BLaER1 treated with 17β-estradiol and CSF1 and Interleukin-3, amounts not matched to agents 10 nM and 100 nM (cell line): ENCODE results near the gene AKR1B1.

ENCODE experiments used
- H3K27ac ChIP-seq, 11 experiments: shearing (Covaris generic); formaldehyde crosslinking; 2 replicates each; pipeline ENCODE4 v1.8.1; 2022
- H3K27me3 ChIP-seq, 11 experiments: shearing (Covaris generic); formaldehyde crosslinking; 2 replicates each; pipeline ENCODE4 v1.8.1; 2022
- H3K36me3 ChIP-seq, 11 experiments: shearing (Covaris generic); formaldehyde crosslinking; 2 replicates each; pipeline ENCODE4 v1.8.1; 2022
- H3K4me1 ChIP-seq, 10 experiments: shearing (Covaris generic); formaldehyde crosslinking; 2 replicates each; pipeline ENCODE4 v1.8.1; 2022
- H3K4me2 ChIP-seq, 11 experiments: shearing (Covaris generic); formaldehyde crosslinking; 2 replicates each; pipeline ENCODE4 v1.8.1; 2022
- H3K4me3 ChIP-seq, 10 experiments: shearing (Covaris generic); formaldehyde crosslinking; 2 replicates each; pipeline ENCODE4 v1.8.1; 2022
- H3K9ac ChIP-seq, 11 experiments: shearing (Covaris generic); formaldehyde crosslinking; 2 replicates each; pipeline ENCODE4 v1.8.1; 2022
- H3K9me3 ChIP-seq, 11 experiments: shearing (Covaris generic); formaldehyde crosslinking; replicated peaks in 1 of 11; 2 replicates each; pipeline ENCODE4 v1.8.1; 2022
- H4K20me1 ChIP-seq, 11 experiments: shearing (Covaris generic); formaldehyde crosslinking; 2 replicates each; pipeline ENCODE4 v1.8.1; 2022
- Cebpa-rat ChIP-seq, 11 experiments: shearing (Covaris generic); IDR thresholded peaks; 2 replicates each; pipeline ENCODE4 v1.8.1; 2022

Gene AKR1B1

GRCh38 chr7:134444961-134445315, 14.0 kb downstream of the AKR1B1 start:
- Histone ChIP-seq H3K4me2 (peak overlapping the region in 3 of 11 experiments; percentile 35 to 58 (median 54); a peak in 5 of 22 replicates), H3K27ac (peak overlapping the region in 3 of 11 experiments; percentile 3 to 17 (median 12); a peak in 3 of 22 replicates), H3K27me3 (no peaks in the 10 kb centered on the region), H3K36me3 (peaks cover 97 to 100% (median 99%) of the 10 kb centered on the region in 11 experiments), H3K9me3 (peaks cover 0 to 6% (median 0%) of the 10 kb centered on the region in 11 experiments; a peak in 2 of 22 replicates), H3K9ac (peak overlapping the region in 1 of 11 experiments; percentile 30; a peak in 3 of 22 replicates), H3K4me3 (no peak overlapping the region), H3K4me1 (peaks cover 5 to 46% (median 28%) of the 10 kb centered on the region in 10 experiments; a peak in 17 of 20 replicates), H4K20me1 (peaks cover 0 to 4% (median 0%) of the 10 kb centered on the region in 11 experiments; a peak in 2 of 22 replicates)
- no peak for TF ChIP-seq Cebpa-rat (IDR thresholded peaks at IDR 0.05)

DNA sequence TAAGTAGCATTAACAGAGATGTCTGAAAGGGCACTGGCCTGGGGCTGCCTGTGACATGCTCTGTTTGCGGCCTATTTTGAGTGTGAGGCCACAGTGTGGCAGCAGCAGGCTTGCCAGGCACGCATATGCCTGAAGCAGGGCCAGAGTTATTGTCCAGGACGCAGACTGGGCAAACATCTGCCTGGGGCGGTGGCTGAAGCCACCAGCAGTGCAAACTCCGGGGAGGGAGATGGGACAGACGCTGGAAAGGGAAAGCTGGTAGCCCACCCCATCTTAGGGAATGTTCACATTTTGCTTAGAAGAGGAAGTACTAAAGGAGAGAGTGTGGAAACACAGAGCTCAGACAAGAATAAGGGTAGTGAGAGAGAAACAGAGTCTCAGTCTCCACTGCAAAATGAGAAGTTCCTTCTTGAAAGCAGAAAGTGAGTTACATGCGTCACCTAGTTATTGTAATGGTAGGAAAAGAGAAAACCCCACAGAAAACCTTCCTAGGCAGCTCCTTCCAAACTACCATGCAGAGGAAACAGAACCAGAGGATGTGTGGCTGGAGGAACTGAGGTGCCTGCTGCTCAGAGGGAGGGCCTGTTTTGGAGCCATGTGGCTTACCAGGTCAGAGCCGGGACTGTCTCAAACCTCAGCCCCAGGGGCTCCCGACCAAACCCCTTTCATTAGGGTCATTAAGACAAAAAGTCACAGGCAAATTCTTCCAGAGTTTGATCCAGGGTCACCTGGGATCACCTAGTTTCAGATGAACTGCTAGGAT, 14.5 kb downstream of the AKR1B1 start:
- H3K4me1 ChIP-seq: peaks cover 5 to 41% (median 27%) of the 10 kb centered on the region in 10 experiments; a peak in 17 of 20 replicates
- H3K9me3 ChIP-seq: peaks cover 0 to 8% (median 1%) of the 10 kb centered on the region in 11 experiments; a peak in 9 of 22 replicates
- H4K20me1 ChIP-seq: peaks cover 0 to 4% (median 0%) of the 10 kb centered on the region in 11 experiments; a peak in 2 of 22 replicates
- no peak for TF ChIP-seq Cebpa-rat (IDR thresholded peaks at IDR 0.05)
- H3K27ac ChIP-seq: peak overlapping the region in 4 of 11 experiments; percentile 3 to 17 (median 9); a peak in 4 of 22 replicates
- H3K9ac ChIP-seq: peak overlapping the region in 3 of 11 experiments; percentile 2 to 30 (median 28); a peak in 3 of 22 replicates
- H3K4me2 ChIP-seq: peak overlapping the region in 3 of 11 experiments; percentile 35 to 58 (median 54); a peak in 5 of 22 replicates
- H3K36me3 ChIP-seq: peaks cover 97 to 100% (median 99%) of the 10 kb centered on the region in 11 experiments
- H3K27me3 ChIP-seq: no peaks in the 10 kb centered on the region
- H3K4me3 ChIP-seq: no peak overlapping the region

- H3K4me3 ChIP-seq: no peak overlapping the region
- no peak overlapping the region for H3K4me2 ChIP-seq
- no peak for TF ChIP-seq Cebpa-rat (IDR thresholded peaks at IDR 0.05)
- H3K9ac ChIP-seq: no peak overlapping the region
- H3K36me3 ChIP-seq: peaks cover 94 to 100% (median 99%) of the 10 kb centered on the region in 11 experiments
- peaks cover 5 to 32% (median 20%) of the 10 kb centered on the region in 10 experiments; a peak in 17 of 20 replicates for H3K4me1 ChIP-seq
- H3K27ac ChIP-seq: peak overlapping the region in 2 of 11 experiments; percentile 3 to 17; a peak in 2 of 22 replicates
- H3K27me3 ChIP-seq: no peaks in the 10 kb centered on the region
- peaks cover 0 to 17% (median 10%) of the 10 kb centered on the region in 11 experiments; a peak in 13 of 22 replicates for H3K9me3 ChIP-seq
- H4K20me1 ChIP-seq: peaks cover 0 to 4% (median 0%) of the 10 kb centered on the region in 11 experiments; a peak in 2 of 22 replicates
Observed at GRCh38 chr7:134443396-134444070, 15.4 kb downstream of the AKR1B1 start.

DNA sequence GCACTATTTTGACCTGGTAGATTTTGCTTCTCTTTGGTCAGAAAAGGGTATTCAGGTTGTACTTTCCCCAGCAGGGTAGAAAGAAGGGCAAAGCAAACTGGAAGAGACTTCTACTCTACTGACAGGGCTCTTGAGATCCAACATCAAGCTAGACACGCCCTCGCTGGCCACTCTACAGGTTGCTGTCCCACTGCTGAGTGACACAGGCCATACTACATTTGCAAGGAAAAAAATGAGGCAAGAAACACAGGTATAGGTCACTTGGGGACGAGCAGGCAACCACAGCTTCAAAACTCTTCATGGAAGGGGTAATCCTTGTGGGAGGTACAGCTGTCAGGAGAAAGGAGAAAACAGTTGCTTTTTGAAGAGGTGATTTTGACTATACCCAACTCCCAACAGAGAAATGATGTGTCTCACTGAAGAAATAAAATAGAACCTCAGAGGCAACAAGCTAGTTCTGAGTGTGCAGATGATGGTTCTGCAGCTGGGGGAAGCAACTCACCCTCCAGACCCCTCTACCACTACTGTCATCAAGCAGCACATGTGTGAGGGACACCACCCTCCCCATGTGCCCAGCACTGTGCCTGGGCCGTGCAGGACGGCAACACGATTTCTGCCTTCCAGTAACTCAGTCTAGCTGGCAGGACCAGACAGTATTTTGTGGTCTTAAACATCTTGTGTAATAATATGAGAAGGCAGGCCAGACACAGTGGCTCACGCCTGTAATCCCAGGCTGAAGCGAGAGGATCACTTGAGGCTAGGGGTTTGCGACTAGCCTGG, 16.3 kb downstream of the AKR1B1 start:
- no peak overlapping the region for H3K4me3 ChIP-seq
- H3K27me3 ChIP-seq: no peaks in the 10 kb centered on the region
- peaks cover 0 to 4% (median 0%) of the 10 kb centered on the region in 11 experiments; a peak in 2 of 22 replicates for H4K20me1 ChIP-seq
- H3K9me3 ChIP-seq: peaks cover 0 to 19% (median 11%) of the 10 kb centered on the region in 11 experiments; a peak in 13 of 22 replicates
- H3K4me1 ChIP-seq: peaks cover 0 to 23% (median 11%) of the 10 kb centered on the region in 10 experiments; a peak in 16 of 20 replicates
- peaks cover 85 to 100% (median 93%) of the 10 kb centered on the region in 11 experiments for H3K36me3 ChIP-seq
- no peak overlapping the region for H3K27ac ChIP-seq
- H3K4me2 ChIP-seq: no peak overlapping the region
- H3K9ac ChIP-seq: no peak overlapping the region
- no peak for TF ChIP-seq Cebpa-rat (IDR thresholded peaks at IDR 0.05)

DNA sequence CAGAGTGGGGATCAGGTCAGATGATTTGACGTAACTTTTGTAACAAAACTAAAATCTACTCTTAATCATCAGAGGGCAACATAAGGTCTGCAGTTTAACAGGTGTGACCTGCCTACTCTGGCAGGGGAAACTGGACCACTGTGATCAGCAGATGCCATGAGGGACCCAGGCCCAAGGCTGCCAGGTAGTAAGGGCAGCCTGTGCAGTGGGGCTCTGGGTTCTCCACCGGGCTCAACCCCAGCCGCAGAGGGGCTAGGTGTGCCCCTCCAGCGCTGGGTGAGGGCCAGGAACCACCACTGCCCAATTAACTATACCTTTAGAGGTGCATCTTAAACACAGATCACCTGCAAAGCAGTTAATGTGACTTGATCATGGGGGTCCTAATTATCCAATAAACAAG, 17.6 kb downstream of the AKR1B1 start:
- peaks cover 71 to 86% (median 80%) of the 10 kb centered on the region in 11 experiments for H3K36me3 ChIP-seq
- H4K20me1 ChIP-seq: peaks cover 0 to 4% (median 0%) of the 10 kb centered on the region in 11 experiments; a peak in 2 of 22 replicates
- H3K27me3 ChIP-seq: no peaks in the 10 kb centered on the region
- H3K4me3 ChIP-seq: no peak overlapping the region
- TF ChIP-seq Cebpa-rat (IDR thresholded peaks at IDR 0.05): no peak
- no peak overlapping the region for H3K4me2 ChIP-seq
- H3K9me3 ChIP-seq: peaks cover 4 to 21% (median 13%) of the 10 kb centered on the region in 11 experiments; a peak in 14 of 22 replicates
- H3K4me1 ChIP-seq: peaks cover 0 to 19% (median 6%) of the 10 kb centered on the region in 10 experiments; a peak in 9 of 20 replicates
- H3K27ac ChIP-seq: no peak overlapping the region
- H3K9ac ChIP-seq: no peak overlapping the region

GRCh38 chr7:134440476-134440875, 18.4 kb downstream of the AKR1B1 start:
- Histone ChIP-seq H3K9me3 (peaks cover 4 to 21% (median 13%) of the 10 kb centered on the region in 11 experiments; a peak in 14 of 22 replicates), H3K27ac (no peak overlapping the region), H3K4me2 (no peak overlapping the region), H4K20me1 (peaks cover 0 to 4% (median 0%) of the 10 kb centered on the region in 11 experiments; a peak in 2 of 22 replicates), H3K4me3 (no peak overlapping the region), H3K27me3 (no peaks in the 10 kb centered on the region), H3K36me3 (peaks cover 63 to 78% (median 72%) of the 10 kb centered on the region in 11 experiments), H3K4me1 (peaks cover 0 to 16% (median 6%) of the 10 kb centered on the region in 10 experiments; a peak in 9 of 20 replicates), H3K9ac (no peak overlapping the region)
- no peak for TF ChIP-seq Cebpa-rat (IDR thresholded peaks at IDR 0.05)

DNA sequence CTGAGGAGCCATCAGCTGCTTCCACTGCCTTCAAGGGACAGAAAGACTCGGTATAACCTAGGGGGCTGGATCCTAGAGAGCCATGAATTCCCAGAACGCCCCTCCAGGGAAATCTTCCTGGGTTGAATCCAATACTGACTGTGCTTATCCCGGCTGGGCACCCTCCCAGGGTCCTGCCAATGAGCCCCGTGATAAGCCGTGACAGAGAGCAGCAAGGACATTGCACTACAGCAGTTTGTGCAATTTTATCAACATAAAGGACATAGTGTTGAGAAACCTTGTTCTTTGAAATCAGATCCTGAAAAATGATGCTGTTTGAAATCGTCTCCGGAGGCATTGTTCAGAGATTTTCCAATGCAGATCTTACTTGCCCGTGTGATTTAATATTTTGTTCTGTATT, 18.8 kb downstream of the AKR1B1 start:
- Histone ChIP-seq H4K20me1 (peaks cover 0 to 4% (median 0%) of the 10 kb centered on the region in 11 experiments; a peak in 2 of 22 replicates), H3K4me2 (no peak overlapping the region), H3K27ac (no peak overlapping the region), H3K4me3 (no peak overlapping the region), H3K27me3 (no peaks in the 10 kb centered on the region), H3K9me3 (peaks cover 4 to 21% (median 13%) of the 10 kb centered on the region in 11 experiments; a peak in 14 of 22 replicates), H3K9ac (no peak overlapping the region), H3K4me1 (peaks cover 0 to 12% (median 5%) of the 10 kb centered on the region in 10 experiments; a peak in 9 of 20 replicates), H3K36me3 (peaks cover 59 to 74% (median 68%) of the 10 kb centered on the region in 11 experiments)
- TF ChIP-seq Cebpa-rat (IDR thresholded peaks at IDR 0.05): no peak

GRCh38 chr7:134438946-134439345, 20.0 kb downstream of the AKR1B1 start:
- TF ChIP-seq Cebpa-rat (IDR thresholded peaks at IDR 0.05): no peak
- no peak overlapping the region for H3K4me2 ChIP-seq
- no peak overlapping the region for H3K4me3 ChIP-seq
- no peaks in the 10 kb centered on the region for H3K27me3 ChIP-seq
- H3K4me1 ChIP-seq: 0 out of 20 replicates have a peak, but pooled peaks cover 0 to 2% (median 0%) of the 10 kb centered on the region in 10 experiments
- H4K20me1 ChIP-seq: peaks cover 0 to 1% (median 0%) of the 10 kb centered on the region in 11 experiments; a peak in 2 of 22 replicates
- no peak overlapping the region for H3K9ac ChIP-seq
- H3K36me3 ChIP-seq: peaks cover 48 to 63% (median 56%) of the 10 kb centered on the region in 11 experiments
- peaks cover 4 to 21% (median 13%) of the 10 kb centered on the region in 11 experiments; a peak in 14 of 22 replicates for H3K9me3 ChIP-seq
- H3K27ac ChIP-seq: no peak overlapping the region
